Dermis microvascular lymphatic vessel endothelial cell (primary cell): ENCODE results near the gene MINAR1. TPM values are rescaled to one million over a fixed set of nuclear protein-coding genes. Genes with fewer than 3 reads are reported as not detected.
A peak's percentile ranks its signal among the peaks of the same experiment; 100 is the strongest.
"Not testable (repeated sequence)": the region's sequence is repeated elsewhere in the genome, so short reads cannot be mapped to it uniquely, and the experiment has no call there.

Experiments
- DNase-seq, 2 donors: peaks; one replicate each; pipeline versions ENCODE4 v3.0.0 to v3.0.0-alpha.2; 2010; ENCODE audit warnings: low read depth in 2 of 2
- total RNA-seq: library from RNA; depleted of rRNA; stranded (reverse); fragments of >200 nt; gene quantifications from 2 replicates; pipeline ENCODE4 v1.2.1, GENCODE V29; 2014

MINAR1 gene, protein sequence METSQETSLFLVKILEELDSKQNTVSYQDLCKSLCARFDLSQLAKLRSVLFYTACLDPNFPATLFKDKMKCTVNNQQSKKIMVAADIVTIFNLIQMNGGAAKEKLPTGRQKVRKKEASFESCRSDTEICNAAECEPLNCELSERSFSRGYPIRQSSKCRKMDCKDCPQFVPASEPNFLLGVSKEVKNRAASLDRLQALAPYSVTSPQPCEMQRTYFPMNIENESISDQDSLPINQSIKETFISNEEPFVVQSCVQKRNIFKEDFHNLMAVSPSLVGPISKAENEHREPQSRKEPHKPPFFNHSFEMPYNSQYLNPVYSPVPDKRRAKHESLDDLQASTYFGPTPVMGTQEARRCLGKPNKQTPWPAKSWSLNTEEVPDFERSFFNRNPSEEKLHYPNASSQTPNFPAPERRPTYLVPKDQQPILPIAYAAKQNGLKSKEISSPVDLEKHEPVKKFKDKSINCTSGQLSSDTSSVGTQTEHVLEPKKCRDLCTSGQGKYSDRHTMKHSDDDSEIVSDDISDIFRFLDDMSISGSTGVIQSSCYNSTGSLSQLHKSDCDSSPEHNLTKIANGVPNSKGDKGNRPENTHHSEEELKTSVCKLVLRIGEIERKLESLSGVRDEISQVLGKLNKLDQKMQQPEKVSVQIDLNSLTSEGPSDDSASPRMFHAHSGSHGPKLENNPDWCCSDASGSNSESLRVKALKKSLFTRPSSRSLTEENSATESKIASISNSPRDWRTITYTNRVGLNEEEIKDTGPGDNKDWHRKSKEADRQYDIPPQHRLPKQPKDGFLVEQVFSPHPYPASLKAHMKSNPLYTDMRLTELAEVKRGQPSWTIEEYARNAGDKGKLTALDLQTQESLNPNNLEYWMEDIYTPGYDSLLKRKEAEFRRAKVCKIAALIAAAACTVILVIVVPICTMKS
- 0.51 and 1.0 TPM in 2 replicates for total RNA-seq

- peak; percentile 7 to 57 for DNase-seq
These were observed at the start of gene MINAR1 for GRCh38 chr15:79431636-79432344. Gene MINAR1, plus strand, starts transcription at chr15:79432336. Its CDS starts 23,812 bp downstream, at chr15:79456148.

GRCh38 chr15:79394231-79394630 lies 37.9 kb upstream of the MINAR1 start:
- peak in 1 of 2 donors; percentile 14 for DNase-seq

DNA sequence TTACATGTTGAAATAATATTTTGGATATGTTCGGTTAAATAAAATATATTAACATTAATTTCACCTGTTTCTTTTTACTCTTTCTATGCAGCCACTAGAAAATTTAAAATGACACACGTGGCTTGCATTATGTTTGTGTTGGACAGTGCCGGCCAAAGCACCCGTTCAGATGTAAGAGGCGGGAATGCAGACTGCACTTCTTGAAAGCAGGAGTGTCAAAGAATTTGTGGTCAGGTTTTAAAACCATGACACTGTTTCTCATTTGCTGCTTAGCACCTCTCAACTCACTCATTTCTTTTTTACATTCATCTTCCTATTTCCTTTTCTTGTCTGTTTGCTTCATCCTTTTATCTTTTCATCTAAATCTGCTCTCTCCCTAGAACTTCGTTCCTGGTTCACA lies 35.3 kb upstream of the MINAR1 start:
- no peak for DNase-seq

GRCh38 chr15:79397269-79397910 lies 34.7 kb upstream of the MINAR1 start:
- DNase-seq: no peak

- no peak for DNase-seq
These were observed 32.5 kb upstream of the MINAR1 start for GRCh38 chr15:79399606-79400005.

GRCh38 chr15:79400650-79401049 lies 31.5 kb upstream of the MINAR1 start:
- no peak for DNase-seq

- no peak for DNase-seq
These were observed 30.8 kb upstream of the MINAR1 start for GRCh38 chr15:79401301-79401700.

- no peak for DNase-seq
These were observed 30.0 kb upstream of the MINAR1 start for GRCh38 chr15:79402136-79402535.

DNA sequence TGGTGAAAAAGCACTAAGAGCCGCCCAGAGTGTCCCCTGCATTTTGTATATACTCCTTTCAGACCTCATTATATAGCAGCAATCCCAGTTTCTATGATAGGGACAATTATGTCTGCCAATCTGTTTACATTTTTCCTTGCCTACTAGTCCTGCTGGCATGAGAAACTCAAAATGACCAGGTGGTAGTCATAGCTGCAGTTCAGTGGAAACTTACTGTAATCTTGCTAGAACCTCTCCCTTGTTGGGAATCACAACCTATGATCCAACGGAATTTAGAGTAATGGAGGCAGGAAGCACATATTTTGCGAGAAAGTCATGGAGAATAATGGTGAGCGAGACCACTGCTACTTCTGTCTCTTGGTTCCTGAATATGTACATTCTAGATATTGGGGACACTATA lies 28.6 kb upstream of the MINAR1 start:
- DNase-seq: no peak

DNA sequence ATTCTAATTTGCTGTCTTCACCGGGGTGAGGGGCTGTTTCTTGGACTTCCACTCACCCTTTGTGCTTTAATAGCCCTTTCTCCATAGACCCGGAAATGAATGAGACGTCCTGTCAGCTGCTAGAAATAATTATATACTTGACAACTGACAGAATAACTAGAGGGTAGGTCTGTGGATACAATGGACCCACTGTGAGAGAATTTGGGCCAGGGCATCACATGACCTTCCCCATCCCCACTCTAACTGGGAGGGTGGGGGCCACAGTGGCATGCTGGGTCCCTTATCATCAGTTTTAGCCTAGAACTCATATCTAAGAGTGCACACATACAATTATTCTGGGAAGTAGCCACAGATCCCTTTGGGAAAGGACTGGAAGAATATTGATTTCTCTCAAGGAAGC lies 25.9 kb upstream of the MINAR1 start:
- DNase-seq: no peak

DNA sequence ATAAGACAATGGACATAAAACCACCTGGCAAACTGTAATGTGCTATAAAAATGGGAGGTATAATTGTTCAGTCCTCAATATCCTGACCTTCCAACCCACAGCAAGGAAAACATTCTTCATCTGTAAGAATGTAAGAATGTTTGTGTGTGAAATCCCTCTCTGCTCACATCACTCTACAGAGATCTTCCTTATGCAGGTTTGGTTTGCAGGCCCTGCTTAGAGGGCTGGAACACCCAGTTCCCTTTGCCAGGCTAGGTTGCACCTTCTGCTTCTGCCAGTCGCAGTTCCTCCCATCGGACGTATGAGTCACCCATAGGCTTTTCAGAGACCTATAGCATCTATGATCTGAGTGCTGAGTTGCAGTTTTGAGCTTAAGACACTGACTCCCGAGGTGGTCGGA lies 24.1 kb upstream of the MINAR1 start:
- no peak for DNase-seq

GRCh38 chr15:79410237-79410636 lies 21.9 kb upstream of the MINAR1 start:
- DNase-seq: no peak

DNA sequence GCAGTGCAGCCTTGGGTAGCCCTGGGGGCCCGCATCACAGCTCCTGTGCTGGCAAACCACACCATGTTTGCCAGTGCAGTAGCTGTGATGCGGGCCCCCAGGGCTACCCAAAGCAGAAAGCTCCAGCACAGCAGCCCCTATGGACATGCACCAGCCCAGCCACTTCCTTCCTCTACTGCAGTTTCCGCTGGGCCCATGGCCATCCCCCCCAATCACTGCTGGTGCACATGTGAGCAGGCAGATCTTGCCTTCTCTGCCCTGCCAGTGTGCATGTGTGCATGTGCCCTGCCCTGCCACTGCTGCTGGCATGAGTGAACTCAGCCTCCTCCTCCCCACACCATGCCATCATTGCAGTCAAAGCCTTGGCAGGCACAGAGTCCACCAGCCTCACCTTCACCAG lies 20.1 kb upstream of the MINAR1 start:
- DNase-seq: no peak

- no peak for DNase-seq
These were observed 19.7 kb upstream of the MINAR1 start for GRCh38 chr15:79412429-79412828.

GRCh38 chr15:79416876-79417275 lies 15.3 kb upstream of the MINAR1 start:
- DNase-seq: no peak

- no peak for DNase-seq
These were observed 13.3 kb upstream of the MINAR1 start for GRCh38 chr15:79418693-79419279.

DNA sequence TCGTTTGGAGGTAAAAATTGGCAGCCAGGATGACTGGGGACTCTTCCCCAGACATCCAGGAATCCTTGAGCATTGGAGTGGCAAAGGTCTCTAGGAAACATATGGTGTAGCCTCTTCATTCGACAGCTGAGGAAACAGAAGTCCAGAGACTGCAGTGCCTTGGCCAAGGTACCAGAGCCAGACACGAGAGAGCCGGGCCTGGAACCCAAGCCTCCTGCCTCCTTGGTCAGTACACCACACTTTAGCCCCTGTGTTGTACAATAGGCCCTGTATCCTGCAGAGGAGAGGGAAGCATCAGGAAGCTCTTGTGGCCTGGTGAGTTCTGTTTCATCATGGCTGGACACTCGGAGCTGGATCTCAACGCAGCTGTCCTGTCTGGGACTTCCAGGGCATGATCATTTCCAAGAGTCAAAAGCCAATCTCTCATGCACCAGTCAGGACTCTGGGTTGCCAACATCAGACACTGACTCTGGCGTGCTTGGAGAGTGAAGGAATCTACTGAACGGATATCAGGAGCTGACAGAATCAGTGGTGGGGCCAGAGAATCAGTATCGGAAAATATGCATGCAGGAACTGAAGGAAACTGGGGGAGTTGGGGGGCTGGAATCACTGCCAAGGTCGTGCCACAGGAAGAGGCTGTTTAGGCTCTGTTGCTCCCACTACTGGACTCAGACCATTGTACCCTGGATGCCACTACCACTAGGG lies 6.4 kb upstream of the MINAR1 start:
- no peak for DNase-seq

GRCh38 chr15:79426899-79427298 lies 5.2 kb upstream of the MINAR1 start:
- not testable (repeated sequence) for DNase-seq

GRCh38 chr15:79427781-79428598 lies 4.1 kb upstream of the MINAR1 start:
- DNase-seq: no peak
